Trophoblast cell (in vitro differentiated cells and primary cell): Measurements from ENCODE around the gene AOPEP.

ENCODE experiments used
- DNase-seq, 2 donors: peaks; one replicate each; pipeline ENCODE4 v3.0.0-alpha.2; 2016
- H2AFZ ChIP-seq: 2 replicates; pipeline ENCODE4 v1.6.1; 2013; ENCODE audit warnings: low read length, moderate library complexity, mild to moderate bottlenecking; ENCODE audit not compliant: insufficient read depth, poor library complexity
- H2AK5ac ChIP-seq: 2 replicates; pipeline ENCODE4 v1.6.1; 2013; ENCODE audit warnings: mild to moderate bottlenecking, low read length
- H2BK120ac ChIP-seq: 2 replicates; pipeline ENCODE4 v1.6.1; 2013; ENCODE audit warnings: low read length, mild to moderate bottlenecking, moderate library complexity; ENCODE audit not compliant: insufficient read depth, poor library complexity
- H2BK12ac ChIP-seq: 2 replicates; pipeline ENCODE4 v1.6.1; 2013; ENCODE audit warnings: mild to moderate bottlenecking, low read length, moderate library complexity
- H2BK5ac ChIP-seq: 2 replicates; pipeline ENCODE4 v1.6.1; 2013; ENCODE audit warnings: low read length, low read depth, moderate library complexity, mild to moderate bottlenecking; ENCODE audit not compliant: poor library complexity
- H3K14ac ChIP-seq: 2 replicates; pipeline ENCODE4 v1.6.1; 2013; ENCODE audit warnings: mild to moderate bottlenecking, low read length
- H3K18ac ChIP-seq: 2 replicates; pipeline ENCODE4 v1.6.1; 2013; ENCODE audit warnings: mild to moderate bottlenecking, low read length
- H3K23ac ChIP-seq: 2 replicates; pipeline ENCODE4 v1.6.1; 2013; ENCODE audit warnings: low read length
- H3K27ac ChIP-seq: 2 replicates; pipeline ENCODE4 v1.5.1; 2013; ENCODE audit warnings: low read depth, mild to moderate bottlenecking, inconsistent platforms, low read length, moderate library complexity
- H3K27me3 ChIP-seq: 2 replicates; pipeline ENCODE4 v1.6.1; 2013; ENCODE audit warnings: inconsistent platforms, mild to moderate bottlenecking, low read length, moderate library complexity; ENCODE audit not compliant: insufficient read depth
- H3K36me3 ChIP-seq, 2 experiments: 1 replicate in 1 of 2; 2 replicates in 1 of 2; pipeline ENCODE4 v1.6.1; 2013; ENCODE audit warnings: low read length in 2 of 2, mild to moderate bottlenecking in 2 of 2, moderate library complexity in 1 of 2; ENCODE audit not compliant: insufficient read depth in 2 of 2, control insufficient read depth in 1 of 2
- H3K4ac ChIP-seq: 2 replicates; pipeline ENCODE4 v1.6.1; 2013; ENCODE audit warnings: low read depth, mild to moderate bottlenecking, low read length, moderate library complexity
- H3K4me1 ChIP-seq, 2 experiments: 1 replicate in 1 of 2; 2 replicates in 1 of 2; pipeline ENCODE4 v1.6.1; 2013; ENCODE audit warnings: low read length in 2 of 2, mild to moderate bottlenecking in 2 of 2, moderate library complexity in 1 of 2; ENCODE audit not compliant: insufficient read depth in 2 of 2, control insufficient read depth in 1 of 2
- H3K4me2 ChIP-seq: 2 replicates; pipeline ENCODE4 v1.6.1; 2013; ENCODE audit warnings: inconsistent platforms, mild to moderate bottlenecking, low read length, moderate library complexity
- H3K4me3 ChIP-seq: 2 replicates; pipeline ENCODE4 v1.5.1; 2013; ENCODE audit warnings: mild to moderate bottlenecking, low read depth, low read length, inconsistent platforms
- H3K79me1 ChIP-seq: one replicate; pipeline ENCODE4 v1.6.1; 2013; ENCODE audit warnings: low read length
- H3K79me2 ChIP-seq: 2 replicates; pipeline ENCODE4 v1.6.1; 2013; ENCODE audit warnings: low read length, mild to moderate bottlenecking; ENCODE audit not compliant: control insufficient read depth, insufficient read depth, poor library complexity
- H3K9ac ChIP-seq: 2 replicates; pipeline ENCODE4 v1.6.1; 2013; ENCODE audit warnings: mild to moderate bottlenecking, low read length
- H3K9me3 ChIP-seq: 2 replicates; pipeline ENCODE4 v1.6.1; 2013; ENCODE audit warnings: low read depth, mild to moderate bottlenecking, control low read depth, inconsistent platforms, low read length; ENCODE audit not compliant: insufficient read depth
- H4K12ac ChIP-seq: 2 replicates; pipeline ENCODE4 v1.6.1; 2013; ENCODE audit warnings: low read depth, mild to moderate bottlenecking, low read length, moderate library complexity
- H4K8ac ChIP-seq: 2 replicates; pipeline ENCODE4 v1.6.1; 2013; ENCODE audit warnings: low read depth, mild to moderate bottlenecking, low read length, moderate library complexity
- H4K91ac ChIP-seq: one replicate; pipeline ENCODE4 v1.6.1; 2013; ENCODE audit warnings: low read depth, mild to moderate bottlenecking, low read length, moderate library complexity
- WGBS: extraction: QIAGEN DNeasy Blood & Tissue Kit; methylation state at CpG from one replicate; pipeline ENCODE4 v1.1.7; 2013; ENCODE audit warnings: missing lambda C conversion rate; ENCODE audit not compliant: insufficient read length, insufficient coverage; ENCODE audit errors: extremely low coverage; 5-methylcytosine and 5-hydroxymethylcytosine counted together

Gene AOPEP

GRCh38 chr9:95058121-95058785 is 331.8 kb downstream of the AOPEP start:
- no CpG with 5 or more reads among the region's 7 CpGs for WGBS
- Histone ChIP-seq H2BK12ac (no peak overlapping the region), H4K12ac (no peak overlapping the region)

GRCh38 chr9:95058795-95059386 is 332.4 kb downstream of the AOPEP start:
- H4K12ac ChIP-seq, result no peak overlapping the region
- no peak overlapping the region for H2AFZ ChIP-seq
- no peak overlapping the region for H2AK5ac ChIP-seq

More at GRCh38 chr9:95058121-95058785, 331.8 kb downstream of the AOPEP start:
- Histone ChIP-seq H3K4me3 (no peak overlapping the region), H3K27ac (no peak overlapping the region), H4K8ac (no peak overlapping the region), H3K9ac (no peak overlapping the region), H2BK5ac (no peak overlapping the region), H3K79me2 (no peaks in the 10 kb centered on the region), H4K91ac (no peak overlapping the region), H3K18ac (peak overlapping the region; percentile 52), H2AK5ac (no peak overlapping the region), H3K4me1 (peaks cover 13 to 15% of the 10 kb centered on the region in 2 experiments), H3K14ac (no peak overlapping the region), H2AFZ (no peak overlapping the region), H3K23ac (no peak overlapping the region), H2BK120ac (no peak overlapping the region), H3K79me1 (peaks cover 2% of the 10 kb centered on the region), H3K4me2 (no peak overlapping the region), H3K36me3 (peaks cover 12 to 25% of the 10 kb centered on the region in 2 experiments), H3K4ac (no peak overlapping the region), H3K9me3 (no peaks in the 10 kb centered on the region), H3K27me3 (no peaks in the 10 kb centered on the region)
- DNase-seq, result no peak

GRCh38 chr9:95060234-95060633 is 333.7 kb downstream of the AOPEP start:
- H4K91ac ChIP-seq, result no peak overlapping the region
- H3K27me3 ChIP-seq, result no peaks in the 10 kb centered on the region
- H4K8ac ChIP-seq, result no peak overlapping the region
- H3K4me2 ChIP-seq, result no peak overlapping the region
- H4K12ac ChIP-seq, result no peak overlapping the region
- no peak overlapping the region for H2BK5ac ChIP-seq
- no peak for DNase-seq
- no peak overlapping the region for H2AK5ac ChIP-seq
- H3K79me1 ChIP-seq, result peaks cover 2% of the 10 kb centered on the region
- no CpG with 5 or more reads among the region's 5 CpGs for WGBS
- no peak overlapping the region for H3K27ac ChIP-seq
- H3K9ac ChIP-seq, result no peak overlapping the region
- H3K9me3 ChIP-seq, result no peaks in the 10 kb centered on the region
- H2BK12ac ChIP-seq, result no peak overlapping the region
- peaks cover 11 to 13% of the 10 kb centered on the region in 2 experiments for H3K4me1 ChIP-seq
- H3K79me2 ChIP-seq, result no peaks in the 10 kb centered on the region
- peaks cover 21 to 32% of the 10 kb centered on the region in 2 experiments for H3K36me3 ChIP-seq
- H3K4ac ChIP-seq, result no peak overlapping the region
- H2BK120ac ChIP-seq, result no peak overlapping the region
- H3K23ac ChIP-seq, result no peak overlapping the region
- H2AFZ ChIP-seq, result no peak overlapping the region
- H3K18ac ChIP-seq, result no peak overlapping the region
- H3K4me3 ChIP-seq, result no peak overlapping the region
- no peak overlapping the region for H3K14ac ChIP-seq

More at GRCh38 chr9:95058795-95059386, 332.4 kb downstream of the AOPEP start:
- H3K79me1 ChIP-seq, result peaks cover 2% of the 10 kb centered on the region
- H3K18ac ChIP-seq, result no peak overlapping the region
- no peak overlapping the region for H3K27ac ChIP-seq
- no peak overlapping the region for H3K23ac ChIP-seq
- no peak overlapping the region for H4K8ac ChIP-seq
- H3K14ac ChIP-seq, result no peak overlapping the region
- H4K91ac ChIP-seq, result no peak overlapping the region
- no CpG with 5 or more reads among the region's 7 CpGs for WGBS
- H3K4me3 ChIP-seq, result no peak overlapping the region
- H3K79me2 ChIP-seq, result no peaks in the 10 kb centered on the region
- H3K4me1 ChIP-seq, result peaks cover 12 to 13% of the 10 kb centered on the region in 2 experiments
- peaks cover 18 to 29% of the 10 kb centered on the region in 2 experiments for H3K36me3 ChIP-seq
- H2BK12ac ChIP-seq, result no peak overlapping the region
- H3K4ac ChIP-seq, result no peak overlapping the region
- H3K4me2 ChIP-seq, result no peak overlapping the region
- H3K9me3 ChIP-seq, result no peaks in the 10 kb centered on the region
- H3K9ac ChIP-seq, result no peak overlapping the region
- H2BK5ac ChIP-seq, result no peak overlapping the region
- H2BK120ac ChIP-seq, result no peak overlapping the region
- H3K27me3 ChIP-seq, result no peaks in the 10 kb centered on the region
- no peak for DNase-seq

GRCh38 chr9:95060916-95061315 is 334.4 kb downstream of the AOPEP start:
- Histone ChIP-seq H3K23ac (no peak overlapping the region), H3K9ac (no peak overlapping the region), H3K27ac (no peak overlapping the region), H3K4me3 (no peak overlapping the region), H3K4me1 (peaks cover 7 to 10% of the 10 kb centered on the region in 2 experiments), H3K4me2 (no peak overlapping the region), H3K4ac (no peak overlapping the region), H3K79me2 (no peaks in the 10 kb centered on the region), H4K91ac (no peak overlapping the region), H2AFZ (no peak overlapping the region), H2BK120ac (no peak overlapping the region), H3K36me3 (peaks cover 24 to 37% of the 10 kb centered on the region in 2 experiments), H3K14ac (no peak overlapping the region), H2BK5ac (no peak overlapping the region), H3K79me1 (peaks cover 2% of the 10 kb centered on the region), H2BK12ac (no peak overlapping the region), H3K27me3 (no peaks in the 10 kb centered on the region), H3K18ac (no peak overlapping the region), H4K12ac (no peak overlapping the region), H4K8ac (no peak overlapping the region), H3K9me3 (no peaks in the 10 kb centered on the region), H2AK5ac (no peak overlapping the region)
- WGBS, result no CpG with 5 or more reads among the region's 2 CpGs
- DNase-seq, result no peak
